ENCODE results near the gene PCYOX1L. TPM values are rescaled to one million over a fixed set of nuclear protein-coding genes. Genes with fewer than 3 reads are reported as not detected.

Gene PCYOX1L
- total RNA-seq, 1 experiment from 2014 or later, result 15.3 TPM

- Histone ChIP-seq H3K79me1 (ENCODE audit: insufficient read depth, low read depth, low read length, poor library complexity, severe bottlenecking) (no peaks in the 10 kb centered on the region), H2BK20ac (ENCODE audit: low read depth, low read length, poor library complexity, severe bottlenecking) (no peak overlapping the region), H2BK120ac (ENCODE audit: low read depth, low read length, poor library complexity, severe bottlenecking) (no peak overlapping the region), H3K9me3 (ENCODE audit: control insufficient read depth, low read depth, low read length) (no peaks in the 10 kb centered on the region), H2BK12ac (ENCODE audit: insufficient read length, low read depth, low read length) (no peak overlapping the region), H3T11ph (ENCODE audit: low read length) (no peak overlapping the region), H2AK5ac (ENCODE audit: insufficient read length, low read length) (no peak overlapping the region), H4K5ac (ENCODE audit: insufficient read length, low read depth, low read length) (no peak overlapping the region), H3K4ac (ENCODE audit: low read depth, low read length) (no peak overlapping the region), H4K20me1 (ENCODE audit: control insufficient read depth, insufficient read depth, insufficient read length) (no peaks in the 10 kb centered on the region), H2BK15ac (ENCODE audit: low read depth, low read length) (no peak overlapping the region), H3K4me2 (ENCODE audit: insufficient read depth, insufficient read length, low read length) (no peak overlapping the region), H4K8ac (replicated peaks; ENCODE audit: insufficient read length, low read depth, low read length) (no peak overlapping the region), H3K23ac (ENCODE audit: insufficient read length, low read depth, low read length) (no peak overlapping the region), H4K91ac (ENCODE audit: insufficient read length, low read depth, low read length) (no peak overlapping the region), H3K23me2 (ENCODE audit: insufficient read length, low read depth, low read length, poor library complexity, severe bottlenecking) (no peaks in the 10 kb centered on the region), H3K27ac (ENCODE audit: insufficient read length, low read depth, low read length) (no peak overlapping the region), H2BK5ac (ENCODE audit: insufficient read length, low read length) (no peak overlapping the region), H3K56ac (ENCODE audit: insufficient read length, low read depth, low read length) (no peak overlapping the region), H3K79me2 (ENCODE audit: insufficient read depth, low read length) (no peaks in the 10 kb centered on the region), H3K27me3 (ENCODE audit: insufficient read depth, low read length) (no peaks in the 10 kb centered on the region; the same call in 1 of the 2 replicates), H3K14ac (ENCODE audit: insufficient read depth, low read length) (no peak overlapping the region), H3K9ac (ENCODE audit: extremely low read depth, insufficient read length, low read length) (no peak overlapping the region), H3K18ac (ENCODE audit: insufficient read length, low read depth, low read length) (no peak overlapping the region), H2AFZ (ENCODE audit: low read length) (no peak overlapping the region), H3K4me1 (ENCODE audit: insufficient read depth, low read length) (no peaks in the 10 kb centered on the region)
- Mint-ChIP-seq H3K27me3 (ENCODE audit: low read depth) (no peaks in the 10 kb centered on the region; the same call in 1 of the 2 replicates), H3K36me3 (ENCODE audit: insufficient read depth in 1 of 3, low read depth in 3 of 3) (no peaks in the 10 kb centered on the region), H3K27ac (no peak overlapping the region), H3K9me3 (no peaks in the 10 kb centered on the region), H3K4me1 (peaks cover 6 to 8% of the 10 kb centered on the region in 2 experiments), H3K4me3 (no peak overlapping the region)
- no peak for DNase-seq
- TF ChIP-seq CTCF (conservative IDR thresholded peaks at IDR 0.05), result no peak
These were observed 32.6 kb upstream of the PCYOX1L start for GRCh38 chr5:149325166-149325735.

Data from H9 (cell line).